Activated CD8-positive, alpha-beta memory T cell treated with anti-CD3 and anti-CD28 coated beads, Interleukin-2, amount 50 U/mL, for 1 hour (primary cell): ENCODE measurements around the gene FCAMR.

Experiments
- DNase-seq: peaks from one replicate; pipeline ENCODE4 v3.0.0-alpha.2; 2020; ENCODE audit errors: extremely low read depth

Gene FCAMR

DNA sequence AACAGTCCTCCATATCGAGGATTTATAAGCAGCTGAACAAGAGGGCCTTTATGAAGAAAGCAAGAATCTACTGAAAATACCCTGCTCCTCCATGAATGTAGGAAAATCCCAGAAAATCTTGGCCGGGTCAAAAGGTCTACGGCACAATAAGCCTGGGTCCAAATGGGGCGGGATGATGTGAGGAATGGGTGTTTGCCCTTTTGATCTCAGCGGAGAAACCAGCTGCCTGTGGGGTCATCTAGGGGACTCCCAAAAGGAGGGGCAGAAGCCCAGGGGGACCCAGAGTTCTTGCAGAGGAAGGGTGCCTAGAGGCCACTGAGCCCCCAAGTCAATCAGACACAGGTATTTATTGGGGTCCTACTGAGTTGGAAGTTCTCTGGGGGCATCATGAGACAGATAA, 12.6 kb downstream of the FCAMR start:
- no peak for DNase-seq

DNA sequence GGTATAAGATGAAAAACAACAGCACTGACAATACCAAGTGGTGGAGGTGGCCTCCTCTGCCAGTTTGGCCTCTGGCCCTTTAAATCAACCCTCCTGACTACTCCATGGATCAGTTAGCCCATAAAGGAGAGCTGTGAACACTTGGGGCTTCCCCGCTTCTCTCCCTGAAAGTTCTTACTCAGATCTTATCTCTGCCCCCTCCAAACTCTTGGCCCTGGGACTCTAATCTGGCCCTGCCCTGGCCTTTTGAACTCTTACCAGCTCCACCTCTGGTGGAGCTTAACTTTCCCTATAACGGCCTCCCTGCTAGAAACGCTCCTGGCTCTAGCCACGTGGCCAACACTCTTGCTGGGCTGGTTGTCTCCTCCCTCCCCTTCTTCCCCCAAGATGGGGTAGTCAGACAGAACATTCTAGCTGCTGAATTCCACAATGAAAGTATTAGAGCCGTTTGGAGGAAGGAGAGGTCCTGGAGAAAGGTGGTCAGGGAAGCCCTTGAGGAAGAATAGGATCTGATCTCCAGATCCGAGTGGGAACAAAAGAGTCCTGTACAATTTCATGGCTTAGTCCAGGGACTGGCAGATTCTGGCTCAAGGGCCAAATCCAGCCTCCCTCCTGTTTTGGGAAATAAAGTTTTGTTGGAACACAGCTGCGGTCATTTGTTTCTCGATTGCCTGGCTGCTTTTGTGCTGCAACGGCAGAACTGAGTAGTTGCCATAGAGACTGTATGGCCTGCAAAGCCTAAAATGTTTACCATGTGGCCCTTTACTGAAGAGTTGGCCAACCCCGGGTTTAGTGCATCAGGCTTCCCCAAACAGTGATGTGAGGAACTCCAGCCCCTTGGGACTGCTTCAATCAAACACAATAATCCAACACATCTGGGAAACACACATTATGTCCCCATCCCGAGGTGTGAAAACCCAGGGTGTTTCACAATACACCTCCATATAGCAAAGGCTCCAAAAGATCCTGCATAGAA, 14.5 kb downstream of the FCAMR start:
- no peak for DNase-seq

DNA sequence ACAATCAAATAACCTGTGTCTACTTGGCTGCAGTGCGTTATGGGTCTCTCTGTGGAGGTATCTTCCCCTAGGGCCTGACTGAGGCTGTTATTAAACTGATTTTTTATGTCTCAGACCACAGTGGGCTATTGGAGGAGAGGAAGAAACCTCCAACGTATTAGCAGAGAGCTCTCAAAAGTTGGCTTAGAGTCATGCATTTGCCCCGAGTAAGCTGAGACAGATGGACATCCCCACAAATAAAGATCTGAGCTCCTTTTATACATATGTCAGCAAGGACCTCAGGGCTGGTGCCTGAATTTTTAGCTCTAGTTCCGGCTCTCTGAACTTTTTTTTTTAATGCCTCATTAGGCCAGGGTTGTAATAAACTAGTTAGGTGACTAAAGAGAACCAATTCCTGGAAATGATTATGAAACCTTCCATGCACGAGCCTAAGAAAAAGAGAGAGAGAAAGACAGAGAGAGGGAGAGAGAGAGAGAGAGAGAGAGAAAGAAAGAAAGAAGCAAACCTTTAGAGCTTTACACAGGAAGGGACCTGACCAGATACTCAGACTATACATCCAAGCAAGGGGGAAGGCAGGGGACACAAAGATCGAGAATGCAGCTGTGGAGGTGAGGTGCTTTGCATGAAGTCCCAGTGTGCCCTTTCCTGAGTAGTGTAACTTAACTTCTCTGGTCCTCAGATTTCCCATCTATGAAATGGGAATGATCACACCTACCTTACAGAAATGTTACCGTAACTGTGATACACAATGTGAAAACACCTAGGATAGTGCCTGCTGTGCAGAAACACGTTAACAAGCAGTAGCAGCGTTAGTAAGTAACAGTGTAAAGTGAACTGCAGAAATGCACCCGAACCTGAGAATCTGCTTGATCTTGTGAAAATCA, 15.6 kb downstream of the FCAMR start:
- no peak for DNase-seq

DNA sequence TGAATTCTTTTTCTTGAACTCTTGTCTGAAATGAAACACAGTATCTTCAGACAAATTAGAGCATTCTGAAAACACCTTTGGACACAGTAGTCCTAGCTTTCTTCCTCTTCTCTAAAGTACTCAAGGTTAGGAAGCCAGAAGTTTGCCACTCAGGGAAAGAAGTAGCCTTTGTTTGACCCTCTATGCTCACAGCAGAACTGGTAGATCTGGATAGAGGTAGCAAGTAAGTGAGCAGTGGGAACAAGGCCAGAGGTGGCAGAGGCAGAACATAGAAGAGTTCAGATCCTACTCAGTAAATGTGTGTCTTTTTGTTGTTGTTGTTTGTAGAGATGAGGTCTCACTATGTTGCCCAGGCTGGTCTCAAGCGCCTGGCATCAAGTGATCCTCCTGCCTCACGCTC, 16.6 kb downstream of the FCAMR start:
- DNase-seq, result no peak

DNA sequence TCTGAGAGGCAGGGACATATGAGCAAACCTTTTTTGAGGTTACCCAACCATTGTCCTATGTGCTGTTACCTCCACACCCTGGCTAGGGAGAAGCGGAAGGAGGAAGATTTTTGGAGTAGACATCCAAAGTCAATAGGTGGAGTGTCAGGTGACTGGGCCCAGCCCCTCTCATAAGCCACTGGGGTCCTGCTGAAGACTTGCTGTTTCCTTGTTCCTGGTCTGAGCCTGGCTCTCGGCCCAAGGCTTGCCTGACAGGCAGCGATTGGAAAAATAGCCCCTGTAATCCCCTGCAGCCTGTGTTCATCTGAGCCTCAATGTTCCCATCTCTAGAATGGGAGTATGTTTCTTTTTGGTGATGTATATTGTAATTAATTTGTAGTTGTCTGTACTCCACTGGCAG, 17.1 kb downstream of the FCAMR start:
- DNase-seq, result no peak

DNA sequence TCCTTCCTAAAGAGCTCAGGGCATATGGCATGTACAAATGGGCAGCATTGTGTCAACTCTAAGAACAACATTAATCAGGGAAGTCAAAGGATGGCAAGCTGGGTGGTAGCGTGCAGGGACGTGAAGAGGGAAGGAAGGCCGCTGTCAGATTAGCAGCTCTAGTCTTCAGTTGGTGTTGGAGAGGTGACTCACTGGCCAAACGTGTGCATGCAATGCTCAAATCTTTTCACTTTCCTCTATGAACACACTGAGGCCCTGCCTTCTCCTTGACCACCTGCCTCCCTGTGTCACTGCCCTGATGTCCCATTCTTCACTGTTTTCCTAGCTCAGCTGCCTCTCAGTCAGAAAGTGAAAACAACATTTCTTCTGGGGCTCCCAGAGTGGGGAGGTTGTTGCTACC, 18.1 kb downstream of the FCAMR start:
- no peak for DNase-seq

DNA sequence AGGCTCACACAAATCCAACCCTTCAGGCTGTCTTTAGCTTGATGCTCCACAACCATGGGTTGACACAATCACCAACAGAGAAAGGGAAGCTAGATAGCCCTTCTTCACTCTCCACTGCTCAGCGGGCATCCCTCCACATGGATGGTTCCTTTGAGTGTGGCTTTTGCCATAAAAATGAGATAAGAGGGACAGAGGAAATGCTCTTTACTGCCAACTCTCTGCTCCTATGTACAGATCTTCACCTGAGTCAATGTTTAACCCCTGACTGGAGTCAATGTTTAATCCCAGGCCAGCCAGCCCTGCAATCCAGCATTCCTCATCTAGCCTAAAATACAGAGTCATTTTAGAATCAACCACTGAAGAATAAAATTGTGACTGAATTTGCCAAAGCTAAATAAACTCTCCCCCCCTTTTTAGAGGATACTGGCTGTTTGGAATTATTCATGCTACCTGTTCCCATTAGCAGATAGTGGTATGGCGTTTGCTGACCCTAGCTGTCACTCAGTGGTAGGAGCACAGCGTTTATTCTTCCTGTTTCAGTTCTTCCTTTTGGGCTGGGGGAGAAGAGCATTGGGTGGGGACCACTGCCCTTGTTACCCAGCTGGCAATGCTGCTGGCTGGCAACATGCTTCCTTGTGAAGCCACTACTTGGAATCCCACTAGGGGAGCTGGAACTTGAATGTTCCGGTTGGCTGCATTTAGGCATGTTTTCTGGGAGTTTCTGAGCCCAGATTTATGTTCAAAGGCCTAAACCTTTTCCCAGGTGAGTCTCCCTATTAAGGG, 18.8 kb downstream of the FCAMR start:
- DNase-seq, result no peak

DNA sequence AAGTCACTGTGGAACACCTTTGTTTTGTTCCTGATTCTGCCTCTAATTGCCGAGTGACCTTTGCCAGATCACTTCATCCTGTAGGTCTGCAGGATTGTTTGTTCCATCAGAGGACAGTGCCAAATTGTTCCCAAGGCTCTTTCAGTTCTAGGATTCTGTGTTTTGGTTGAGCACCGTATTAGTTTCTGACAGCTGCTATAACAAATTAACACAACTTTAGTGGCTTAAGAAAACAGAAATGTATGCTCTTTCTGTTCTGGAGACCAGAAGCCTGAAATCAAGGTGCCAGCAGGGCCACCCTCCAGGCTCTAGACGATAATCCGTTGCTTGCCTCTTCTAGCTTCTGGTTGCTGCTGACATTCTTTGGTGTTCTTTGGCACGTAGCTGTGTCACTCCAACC, 20.6 kb downstream of the FCAMR start:
- no peak for DNase-seq

DNA sequence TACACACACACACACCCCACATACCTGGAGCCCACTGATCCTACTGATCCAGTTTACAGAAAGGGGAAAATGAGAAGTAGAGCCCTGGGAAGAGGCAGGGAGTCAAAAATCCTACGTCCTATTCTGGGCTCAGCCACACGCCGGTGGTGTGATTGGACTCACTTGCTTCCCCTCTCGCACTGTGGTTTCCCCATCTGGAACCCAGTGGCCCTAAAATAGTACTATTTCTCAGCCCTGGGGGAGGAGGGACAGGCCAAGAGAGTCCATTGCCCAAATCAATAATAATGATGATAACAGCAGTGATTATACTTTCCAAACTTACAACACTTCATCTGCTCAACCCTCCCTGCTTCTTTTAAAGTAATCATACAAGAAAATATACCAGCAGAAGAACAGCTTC, 21.1 kb downstream of the FCAMR start:
- DNase-seq, result no peak

DNA sequence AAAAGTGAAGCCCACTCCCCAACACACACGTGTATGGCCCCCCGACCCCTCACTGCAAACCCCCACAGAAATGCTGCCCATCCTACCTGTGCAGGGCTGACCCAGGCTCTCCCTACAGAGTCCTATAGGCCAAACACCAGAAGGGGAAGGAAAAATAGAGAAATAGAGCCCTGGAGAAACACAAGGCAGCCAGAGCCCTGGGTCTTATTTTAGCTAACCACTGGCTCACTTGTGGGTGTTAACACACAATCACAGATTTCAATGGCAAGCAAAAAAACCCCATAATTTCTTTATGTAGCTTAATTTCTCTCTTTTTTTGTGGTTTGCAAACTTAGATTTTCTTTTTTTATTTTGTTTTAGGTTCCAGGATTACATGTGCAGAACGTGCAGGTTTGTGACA, 23.0 kb downstream of the FCAMR start:
- no peak for DNase-seq

DNA sequence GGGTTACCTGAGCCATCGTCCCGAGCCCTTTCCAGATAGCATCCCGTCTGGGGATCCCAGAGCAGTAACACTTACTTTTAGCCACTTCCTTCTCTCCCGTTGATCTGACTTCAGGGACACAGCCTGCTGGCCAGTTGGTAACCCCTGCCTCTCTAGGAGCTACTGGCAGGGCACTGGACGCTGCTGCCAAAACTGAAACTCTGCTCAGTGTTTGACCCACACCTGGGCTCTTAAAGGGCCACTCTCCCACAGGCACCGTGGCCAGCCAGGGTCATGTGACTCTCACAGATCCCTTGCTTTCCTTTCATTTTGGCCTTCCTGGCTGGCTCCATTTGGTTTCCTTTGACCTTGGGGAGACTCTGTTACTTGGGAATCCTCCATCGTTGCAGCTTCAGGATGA, 24.0 kb downstream of the FCAMR start, which contains the start of gene PIGR:
Gene PIGR, minus strand, starts transcription at position 206 of the 400 bp plus-strand sequence. CDS start 5,935 bp downstream, outside the sequence.
- DNase-seq, result no peak

DNA sequence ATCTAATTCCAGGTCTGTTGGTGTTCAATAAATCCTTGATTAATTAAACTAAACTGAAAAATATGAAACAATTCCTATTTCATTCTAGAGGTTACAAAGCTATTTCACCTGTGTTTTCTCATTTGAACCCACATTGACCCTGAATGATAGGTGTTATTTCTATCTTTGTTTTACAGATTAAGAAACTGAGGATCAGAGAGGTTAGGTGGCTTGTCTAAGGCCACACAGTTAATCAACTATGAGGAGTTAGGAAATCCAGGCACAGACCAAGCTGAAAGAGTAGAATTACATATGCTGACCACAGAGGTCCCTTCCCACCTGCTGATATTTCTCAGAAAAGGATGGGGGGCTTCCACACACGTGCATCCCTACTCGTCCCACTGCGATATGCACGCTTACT, 24.5 kb downstream of the FCAMR start:
- DNase-seq, result no peak

DNA sequence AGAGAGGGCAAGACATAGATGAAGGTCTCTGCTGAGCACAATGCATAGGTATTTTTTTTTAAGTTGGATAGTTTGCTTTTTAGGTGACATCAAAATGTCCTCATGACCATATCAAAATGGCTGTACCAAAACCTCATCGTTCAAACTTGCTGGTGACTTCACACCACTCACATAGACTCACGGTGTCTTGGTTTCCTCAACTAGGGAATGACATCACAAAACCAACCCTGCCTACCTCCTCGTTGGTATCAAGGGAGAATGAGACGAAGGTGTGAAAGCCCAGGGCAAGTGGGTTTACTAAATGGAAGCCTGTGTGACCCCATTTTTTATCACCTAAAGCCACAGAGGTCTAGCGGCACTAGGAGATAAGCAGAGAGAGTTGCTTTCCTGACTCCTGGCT, 25.6 kb downstream of the FCAMR start:
- no peak for DNase-seq

DNA sequence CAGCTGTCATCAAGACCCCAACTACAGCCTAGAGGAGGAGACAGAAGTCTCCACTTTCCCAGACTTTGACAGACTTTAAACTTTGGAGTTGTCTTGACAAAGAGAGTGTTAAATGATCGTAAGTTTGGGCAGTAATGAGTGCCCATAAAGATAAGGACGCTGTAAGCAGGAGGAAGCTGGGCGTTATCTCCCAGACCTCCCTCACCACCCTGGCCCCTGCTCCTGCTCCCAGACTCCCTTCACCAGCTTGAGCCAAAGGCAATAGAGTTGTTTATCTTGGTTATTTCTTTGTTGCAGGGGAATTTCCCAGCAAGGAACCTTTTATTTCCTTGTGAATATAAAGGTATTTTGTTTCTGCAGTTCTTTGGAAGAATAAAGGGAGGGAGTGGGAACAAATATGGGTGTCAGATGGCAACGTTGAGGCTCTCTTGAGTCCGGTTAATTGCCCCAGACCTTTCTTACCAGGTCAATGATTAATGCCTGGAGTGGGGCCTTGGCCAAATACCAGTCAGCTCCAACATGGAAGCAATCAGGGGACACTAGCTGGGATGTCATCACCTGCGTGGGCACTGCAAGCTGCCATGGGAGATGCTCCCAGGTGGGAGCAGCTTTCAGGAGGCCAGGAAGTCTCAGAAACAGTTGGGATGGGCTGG, 28.4 kb downstream of the FCAMR start:
- DNase-seq, result no peak

DNA sequence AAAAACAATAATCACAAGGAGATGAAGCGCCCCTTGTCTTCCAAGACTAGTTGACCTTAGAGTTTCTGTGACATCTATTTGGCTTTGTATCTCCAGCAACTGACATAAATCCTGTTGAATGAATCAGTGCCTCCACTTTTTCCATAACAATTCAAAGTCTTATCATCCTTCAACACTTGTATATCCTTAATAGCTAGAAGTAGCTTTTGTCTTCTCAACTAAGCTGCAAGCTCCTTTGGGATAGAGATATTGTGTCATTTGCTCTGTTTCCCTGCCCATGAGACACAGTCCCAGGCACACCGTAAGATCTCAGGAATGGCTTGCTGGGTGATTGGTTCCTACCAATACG, 29.7 kb downstream of the FCAMR start:
- no peak for DNase-seq

DNA sequence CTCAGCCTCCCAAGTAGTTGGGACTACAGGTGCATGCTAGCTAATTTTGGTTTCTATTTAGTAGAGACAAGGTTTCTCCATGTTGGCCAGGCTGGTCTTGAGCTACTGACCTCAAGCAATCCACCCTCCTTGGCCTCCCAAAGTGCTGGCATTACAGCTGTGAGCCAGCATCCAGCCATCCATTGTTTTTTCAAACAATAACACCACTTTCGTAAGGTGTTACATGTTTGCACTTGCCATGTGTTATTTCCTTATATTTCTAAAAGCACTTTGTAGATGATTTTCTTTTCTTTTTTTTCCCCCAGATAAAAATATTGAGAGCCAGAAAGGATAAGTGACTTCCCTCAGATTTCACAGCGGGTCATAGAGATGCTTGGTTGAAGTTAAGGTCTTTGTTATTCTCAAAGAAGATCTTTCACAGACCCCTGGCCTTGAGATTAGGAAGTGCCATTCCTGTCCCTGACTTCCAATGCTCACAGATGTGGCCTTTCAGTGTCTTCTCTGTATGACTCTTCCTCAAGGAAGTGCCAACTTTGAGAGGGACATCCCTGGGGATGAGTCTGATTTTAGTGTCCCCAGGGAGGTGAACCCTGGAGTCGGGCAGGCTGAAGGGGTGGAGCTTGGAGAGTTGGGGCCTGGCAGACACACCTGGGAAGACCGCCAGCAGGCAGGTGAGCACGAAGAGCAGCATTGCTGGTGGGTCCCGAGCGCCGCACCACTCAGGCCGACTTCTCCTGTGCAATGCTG, 30.2 kb downstream of the FCAMR start:
- DNase-seq, result no peak

DNA sequence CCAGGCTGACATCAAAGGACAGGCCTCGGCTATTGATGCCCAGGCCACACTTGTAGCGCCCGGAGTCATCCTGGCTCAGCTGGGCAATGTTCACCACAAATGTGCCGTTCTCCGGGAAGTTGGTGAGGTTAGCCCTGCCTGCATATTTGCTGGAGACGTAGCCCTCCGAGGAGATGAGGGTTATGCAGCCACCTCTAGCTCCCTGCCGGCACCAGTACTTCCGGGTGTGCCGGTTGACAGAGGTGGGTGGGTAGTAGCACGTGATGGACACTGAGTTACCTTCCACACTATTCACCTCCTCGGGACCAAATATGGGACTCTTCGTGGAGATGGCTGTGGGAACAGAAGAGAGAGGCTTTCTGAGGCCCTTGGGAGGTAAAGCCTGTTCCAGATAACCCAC, 31.1 kb downstream of the FCAMR start:
- no peak for DNase-seq

DNA sequence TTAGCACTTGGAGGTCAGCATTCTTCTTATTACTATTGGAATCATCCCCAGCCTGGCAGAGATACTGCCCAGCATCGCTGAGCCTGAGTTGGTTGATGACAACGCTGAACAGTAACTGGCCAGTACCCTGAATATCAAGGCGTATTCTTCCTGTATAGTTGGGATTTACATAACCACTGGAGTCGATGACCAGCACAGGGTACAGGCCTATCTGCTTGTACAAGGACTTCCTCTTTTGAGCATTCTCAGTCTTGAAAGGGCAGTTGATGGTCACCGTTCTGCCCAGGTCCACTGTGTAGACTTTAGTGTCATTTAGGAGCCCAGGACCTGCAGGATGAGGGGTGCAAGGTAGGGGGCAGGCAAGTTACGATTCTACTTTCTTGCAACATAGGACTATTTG, 32.8 kb downstream of the FCAMR start:
- DNase-seq, result no peak

DNA sequence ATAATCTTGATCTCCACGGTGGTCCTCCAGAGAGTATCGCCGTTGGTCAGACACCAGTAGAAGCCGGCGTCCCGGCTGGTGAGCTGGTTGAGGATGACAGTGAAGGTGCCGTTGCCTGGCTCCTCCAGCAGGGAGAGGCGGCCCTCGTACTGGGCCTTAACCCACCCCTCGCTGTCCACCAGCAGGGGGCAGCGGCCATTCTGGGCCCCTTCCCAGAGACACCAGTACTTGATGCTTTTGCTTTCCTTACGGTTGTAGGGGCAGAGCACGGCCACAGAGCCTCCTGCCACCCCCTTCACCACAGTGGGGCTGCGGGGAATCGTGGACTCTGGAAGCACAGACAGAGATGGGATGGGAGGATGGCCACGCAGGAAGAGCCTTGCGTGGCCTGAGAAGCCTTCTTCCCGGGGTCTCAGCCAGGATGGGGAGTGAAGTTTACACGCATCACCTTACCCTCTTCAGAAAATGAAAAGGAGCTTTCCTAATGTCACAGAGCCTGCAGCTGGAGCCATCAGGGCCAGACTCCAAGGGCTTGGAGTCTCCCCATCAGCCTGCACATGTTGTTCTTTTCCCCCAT, 34.7 kb downstream of the FCAMR start:
- DNase-seq, result no peak

DNA sequence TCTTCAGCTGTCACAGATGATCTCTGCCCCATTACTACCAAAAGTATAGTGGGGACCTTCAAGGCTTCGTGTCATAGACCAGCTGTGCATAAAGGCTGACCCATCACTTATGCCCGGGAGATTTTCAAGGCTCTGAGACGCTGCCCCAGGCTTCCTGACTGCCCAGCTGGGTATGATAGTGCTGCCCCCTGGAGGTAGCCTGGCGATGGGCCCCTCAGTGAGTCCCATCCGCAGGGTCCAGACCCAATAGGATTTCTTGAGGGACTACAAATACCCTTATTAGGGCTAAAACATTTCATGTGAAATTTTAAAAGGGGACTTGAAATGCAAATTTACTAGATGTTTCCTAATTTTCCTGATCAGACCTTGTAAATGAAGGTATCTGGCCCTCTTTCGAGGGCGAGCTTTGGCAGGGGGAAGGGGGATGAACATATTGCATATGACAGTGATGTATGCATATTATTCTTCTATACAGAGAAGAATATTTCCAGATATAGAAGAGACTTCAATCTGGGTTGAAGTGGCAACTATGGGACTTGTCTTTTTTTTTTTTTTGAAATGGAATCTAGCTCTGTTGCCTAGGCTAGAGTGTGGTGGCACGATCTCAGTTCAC, 36.8 kb downstream of the FCAMR start:
- DNase-seq, result no peak
